ENCODE measurements around the gene NDEL1.
A peak's percentile ranks its signal among the peaks of the same experiment; 100 is the strongest.

NDEL1 gene

DNA sequence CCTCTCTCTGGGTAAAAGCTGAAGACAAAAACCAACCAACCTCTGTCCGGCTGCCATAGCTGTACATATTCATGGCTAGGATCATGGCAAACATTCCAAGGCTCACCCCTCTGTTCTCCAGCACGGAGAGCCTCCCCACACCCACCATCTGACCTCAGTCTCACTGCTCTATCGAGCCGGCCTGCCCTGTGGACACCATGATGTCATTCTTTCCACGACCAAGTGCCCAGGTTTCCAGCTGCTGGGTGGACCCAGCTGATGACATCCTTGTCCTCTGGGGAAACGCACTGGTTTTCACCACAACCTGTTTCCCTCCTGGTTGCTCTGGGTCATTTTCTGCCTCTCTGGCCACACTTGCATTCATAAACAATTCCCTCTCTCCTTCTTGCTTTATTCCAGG is 67.7 kb downstream of the NDEL1 start:
- no peak for TF ChIP-seq CTCF (IDR thresholded peaks at IDR 0.05; ENCODE audit: unreplicated experiment in 3 of 3)
- Mint-ChIP-seq H3K9me3 (no peaks in the 10 kb centered on the region), H3K36me3 (ENCODE audit: low read depth) (peaks cover 88% of the 10 kb centered on the region), H3K27ac (peak overlapping the region in 1 of 3 experiments; percentile 31), H3K4me1 (no peaks in the 10 kb centered on the region), H3K4me3 (no peak overlapping the region), H3K27me3 (ENCODE audit: low read depth) (no peaks in the 10 kb centered on the region)

GRCh38 chr17:8503807-8504206 is 68.1 kb downstream of the NDEL1 start:
- no peaks in the 10 kb centered on the region for H3K9me3 Mint-ChIP-seq
- H3K4me1 Mint-ChIP-seq, result no peaks in the 10 kb centered on the region
- H3K36me3 Mint-ChIP-seq (ENCODE audit: low read depth), result peaks cover 88% of the 10 kb centered on the region
- no peak for TF ChIP-seq CTCF (IDR thresholded peaks at IDR 0.05; ENCODE audit: unreplicated experiment in 3 of 3)
- H3K27ac Mint-ChIP-seq, result peak overlapping the region in 2 of 3 experiments; percentile 31 to 70
- no peaks in the 10 kb centered on the region for H3K27me3 Mint-ChIP-seq (ENCODE audit: low read depth)
- no peak overlapping the region for H3K4me3 Mint-ChIP-seq

DNA sequence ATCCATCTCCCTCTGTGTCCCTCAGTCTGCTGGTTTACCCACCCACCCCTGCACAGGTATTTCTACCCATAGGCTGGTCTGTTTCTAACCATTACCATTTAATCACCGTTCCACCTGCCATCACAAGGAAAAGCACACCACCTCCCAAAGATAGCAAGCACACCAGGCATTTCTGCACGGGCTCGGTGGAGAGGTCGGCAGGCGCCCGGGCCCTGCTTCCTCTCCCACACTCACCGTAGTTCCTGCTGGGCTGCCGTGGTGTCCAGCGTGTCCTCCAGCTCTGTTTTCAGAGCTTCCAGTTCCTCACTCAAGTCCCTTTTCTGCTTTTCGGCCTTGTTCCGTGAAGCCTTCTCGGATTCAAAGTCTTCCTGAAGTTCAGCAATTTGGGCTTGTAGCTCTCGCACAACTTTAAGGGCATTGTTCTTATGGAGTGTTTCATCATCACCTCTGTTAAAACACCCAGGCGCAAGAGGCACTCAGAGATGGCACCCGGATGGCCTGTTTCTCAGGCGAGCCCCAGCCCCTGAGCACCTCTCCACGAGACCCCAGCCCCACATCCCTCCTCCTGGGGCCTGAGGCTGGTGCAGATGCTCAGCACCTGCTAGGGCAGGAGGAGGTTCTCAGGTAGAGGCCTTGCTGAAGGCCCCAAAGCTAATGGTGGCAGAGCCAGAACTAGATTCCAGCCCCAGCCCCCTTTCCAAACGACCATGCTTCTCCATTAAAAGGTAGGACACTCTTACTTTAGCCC is 69.0 kb downstream of the NDEL1 start:
- Mint-ChIP-seq H3K9me3 (no peaks in the 10 kb centered on the region), H3K4me3 (no peak overlapping the region), H3K36me3 (ENCODE audit: low read depth) (peaks cover 88% of the 10 kb centered on the region), H3K27ac (peak overlapping the region in 1 of 3 experiments; percentile 70), H3K4me1 (no peaks in the 10 kb centered on the region), H3K27me3 (ENCODE audit: low read depth) (no peaks in the 10 kb centered on the region)
- no peak for TF ChIP-seq CTCF (IDR thresholded peaks at IDR 0.05; ENCODE audit: unreplicated experiment in 3 of 3)

GRCh38 chr17:8506145-8506544 is 70.5 kb downstream of the NDEL1 start:
- Mint-ChIP-seq H3K36me3 (ENCODE audit: low read depth) (peaks cover 85% of the 10 kb centered on the region), H3K4me1 (no peaks in the 10 kb centered on the region), H3K27me3 (ENCODE audit: low read depth) (no peaks in the 10 kb centered on the region), H3K9me3 (no peaks in the 10 kb centered on the region), H3K27ac (no peak overlapping the region), H3K4me3 (no peak overlapping the region)
- no peak for TF ChIP-seq CTCF (IDR thresholded peaks at IDR 0.05; ENCODE audit: unreplicated experiment in 3 of 3)

GRCh38 chr17:8514801-8515200 is 79.1 kb downstream of the NDEL1 start:
- no peak overlapping the region for H3K27ac Mint-ChIP-seq
- no peaks in the 10 kb centered on the region for H3K27me3 Mint-ChIP-seq (ENCODE audit: low read depth)

More at GRCh38 chr17:8514801-8515200, 79.1 kb downstream of the NDEL1 start:
- Mint-ChIP-seq H3K4me1 (no peaks in the 10 kb centered on the region), H3K9me3 (no peaks in the 10 kb centered on the region), H3K36me3 (ENCODE audit: low read depth) (peaks cover 87% of the 10 kb centered on the region), H3K4me3 (no peak overlapping the region)
- TF ChIP-seq CTCF (IDR thresholded peaks at IDR 0.05; ENCODE audit: unreplicated experiment in 3 of 3), result no peak
